GM18909 (cell line): ENCODE measurements around the gene SLIT1.
"Not testable (repeated sequence)": the region's sequence is repeated elsewhere in the genome, so short reads cannot be mapped to it uniquely, and the experiment has no call there.

Experiments used
- ATAC-seq: cut with Tn5 transposase; IDR thresholded peaks from one replicate; pipeline ENCODE4 v1.9.1; 2021; ENCODE audit warnings: mild to moderate bottlenecking; ENCODE audit not compliant: unreplicated experiment, poor library complexity

The SLIT1 gene

GRCh38 chr10:97090644-97091043 lies 95.1 kb downstream of the SLIT1 start:
- ATAC-seq = no peak

- no peak for ATAC-seq
Observed at GRCh38 chr10:97090035-97090434, 95.7 kb downstream of the SLIT1 start.

- ATAC-seq = no peak
Observed at GRCh38 chr10:97089209-97089870, 96.4 kb downstream of the SLIT1 start.

GRCh38 chr10:97087296-97087695 lies 98.5 kb downstream of the SLIT1 start:
- no peak for ATAC-seq

- ATAC-seq = no peak
Observed at GRCh38 chr10:97086530-97086929, 99.2 kb downstream of the SLIT1 start.

- no peak for ATAC-seq
Observed at GRCh38 chr10:97083228-97083829, 102.4 kb downstream of the SLIT1 start.

- not testable (repeated sequence) for ATAC-seq
Observed at GRCh38 chr10:97082575-97082974, 103.2 kb downstream of the SLIT1 start.

- ATAC-seq = no peak
Observed at GRCh38 chr10:97081621-97082235, 104.0 kb downstream of the SLIT1 start.

GRCh38 chr10:97080051-97080776 lies 105.5 kb downstream of the SLIT1 start:
- no peak for ATAC-seq

- no peak for ATAC-seq
Observed at GRCh38 chr10:97079448-97079847, 106.3 kb downstream of the SLIT1 start.

- no peak for ATAC-seq
Observed at GRCh38 chr10:97078938-97079445, 106.8 kb downstream of the SLIT1 start.

- no peak for ATAC-seq
Observed at GRCh38 chr10:97078261-97078937, 107.4 kb downstream of the SLIT1 start.

GRCh38 chr10:97076781-97077180 lies 109.0 kb downstream of the SLIT1 start:
- no peak for ATAC-seq

GRCh38 chr10:97075961-97076525 lies 109.7 kb downstream of the SLIT1 start:
- no peak for ATAC-seq

- no peak for ATAC-seq
Observed at GRCh38 chr10:97075421-97075820, 110.3 kb downstream of the SLIT1 start.

GRCh38 chr10:97074256-97075145 lies 111.3 kb downstream of the SLIT1 start:
- ATAC-seq = no peak

- ATAC-seq = no peak
Observed at GRCh38 chr10:97072851-97073665, 112.7 kb downstream of the SLIT1 start.

GRCh38 chr10:97071496-97071895 lies 114.3 kb downstream of the SLIT1 start:
- no peak for ATAC-seq
